ENCODE data around the gene MTM1. TPM values are rescaled to one million over a fixed set of nuclear protein-coding genes. Genes with fewer than 3 reads are reported as not detected.

Gene MTM1
- total and polyA plus RNA-seq, 2 experiments from 2014 or later, result 3.2 to 8.7 TPM

GRCh38 chrX:150573106-150573505 lies 4.7 kb downstream of the MTM1 start:
- H3K4me3 Mint-ChIP-seq, result no peak overlapping the region
- DNase-seq (ENCODE audit: low spot score) (no peak), ATAC-seq (no peak)
- Histone ChIP-seq H3K4me2 (no peak overlapping the region), H3K4me3 (no peak overlapping the region), H3K4me1 (ENCODE audit: insufficient read depth) (peaks cover 32% of the 10 kb centered on the region), H3K36me3 (ENCODE audit: insufficient read depth) (no peaks in the 10 kb centered on the region), H3K79me2 (replicated peaks; ENCODE audit: insufficient read depth) (peaks cover 36% of the 10 kb centered on the region), H3K9me2 (ENCODE audit: insufficient read depth) (no peaks in the 10 kb centered on the region), H3F3A (replicated peaks; ENCODE audit: low read depth) (no peaks in the 10 kb centered on the region), H3K27ac (ENCODE audit: low read depth) (no peak overlapping the region), H2AFZ (no peak overlapping the region), H3K27me3 (ENCODE audit: insufficient read depth) (peaks cover 11% of the 10 kb centered on the region), H4K20me1 (replicated peaks; ENCODE audit: insufficient read depth) (no peaks in the 10 kb centered on the region)
- TF ChIP-seq POLR2AphosphoS5 (IDR thresholded peaks at IDR 0.05; ENCODE audit: low read depth) (no peak), CREB1 (CRISPR knock-in tag; IDR thresholded peaks at IDR 0.05; ENCODE audit: low read depth) (no peak), ZNF114 (CRISPR knock-in tag; IDR thresholded peaks at IDR 0.05) (no peak), ETS1 (IDR thresholded peaks at IDR 0.05) (no peak), EZH2 (IDR thresholded peaks at IDR 0.05; ENCODE audit: low read depth, unreplicated experiment) (no peak), NANOG (IDR thresholded peaks at IDR 0.05; ENCODE audit: borderline replicate concordance) (no peak), JUNB (IDR thresholded peaks at IDR 0.05; ENCODE audit: unreplicated experiment) (no peak), ZNF331 (CRISPR knock-in tag; IDR thresholded peaks at IDR 0.05; ENCODE audit: low read depth) (no peak), STAT1 (IDR thresholded peaks at IDR 0.05; ENCODE audit: unreplicated experiment) (no peak), EZH2phosphoT487 (IDR thresholded peaks at IDR 0.05; ENCODE audit: unreplicated experiment) (no peak)
- TF ChIP-seq, protein P1, sequence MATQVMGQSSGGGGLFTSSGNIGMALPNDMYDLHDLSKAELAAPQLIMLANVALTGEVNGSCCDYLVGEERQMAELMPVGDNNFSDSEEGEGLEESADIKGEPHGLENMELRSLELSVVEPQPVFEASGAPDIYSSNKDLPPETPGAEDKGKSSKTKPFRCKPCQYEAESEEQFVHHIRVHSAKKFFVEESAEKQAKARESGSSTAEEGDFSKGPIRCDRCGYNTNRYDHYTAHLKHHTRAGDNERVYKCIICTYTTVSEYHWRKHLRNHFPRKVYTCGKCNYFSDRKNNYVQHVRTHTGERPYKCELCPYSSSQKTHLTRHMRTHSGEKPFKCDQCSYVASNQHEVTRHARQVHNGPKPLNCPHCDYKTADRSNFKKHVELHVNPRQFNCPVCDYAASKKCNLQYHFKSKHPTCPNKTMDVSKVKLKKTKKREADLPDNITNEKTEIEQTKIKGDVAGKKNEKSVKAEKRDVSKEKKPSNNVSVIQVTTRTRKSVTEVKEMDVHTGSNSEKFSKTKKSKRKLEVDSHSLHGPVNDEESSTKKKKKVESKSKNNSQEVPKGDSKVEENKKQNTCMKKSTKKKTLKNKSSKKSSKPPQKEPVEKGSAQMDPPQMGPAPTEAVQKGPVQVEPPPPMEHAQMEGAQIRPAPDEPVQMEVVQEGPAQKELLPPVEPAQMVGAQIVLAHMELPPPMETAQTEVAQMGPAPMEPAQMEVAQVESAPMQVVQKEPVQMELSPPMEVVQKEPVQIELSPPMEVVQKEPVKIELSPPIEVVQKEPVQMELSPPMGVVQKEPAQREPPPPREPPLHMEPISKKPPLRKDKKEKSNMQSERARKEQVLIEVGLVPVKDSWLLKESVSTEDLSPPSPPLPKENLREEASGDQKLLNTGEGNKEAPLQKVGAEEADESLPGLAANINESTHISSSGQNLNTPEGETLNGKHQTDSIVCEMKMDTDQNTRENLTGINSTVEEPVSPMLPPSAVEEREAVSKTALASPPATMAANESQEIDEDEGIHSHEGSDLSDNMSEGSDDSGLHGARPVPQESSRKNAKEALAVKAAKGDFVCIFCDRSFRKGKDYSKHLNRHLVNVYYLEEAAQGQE (IDR thresholded peaks at IDR 0.05; ENCODE audit: unreplicated experiment), result no peak
- TF ChIP-seq, protein P2, sequence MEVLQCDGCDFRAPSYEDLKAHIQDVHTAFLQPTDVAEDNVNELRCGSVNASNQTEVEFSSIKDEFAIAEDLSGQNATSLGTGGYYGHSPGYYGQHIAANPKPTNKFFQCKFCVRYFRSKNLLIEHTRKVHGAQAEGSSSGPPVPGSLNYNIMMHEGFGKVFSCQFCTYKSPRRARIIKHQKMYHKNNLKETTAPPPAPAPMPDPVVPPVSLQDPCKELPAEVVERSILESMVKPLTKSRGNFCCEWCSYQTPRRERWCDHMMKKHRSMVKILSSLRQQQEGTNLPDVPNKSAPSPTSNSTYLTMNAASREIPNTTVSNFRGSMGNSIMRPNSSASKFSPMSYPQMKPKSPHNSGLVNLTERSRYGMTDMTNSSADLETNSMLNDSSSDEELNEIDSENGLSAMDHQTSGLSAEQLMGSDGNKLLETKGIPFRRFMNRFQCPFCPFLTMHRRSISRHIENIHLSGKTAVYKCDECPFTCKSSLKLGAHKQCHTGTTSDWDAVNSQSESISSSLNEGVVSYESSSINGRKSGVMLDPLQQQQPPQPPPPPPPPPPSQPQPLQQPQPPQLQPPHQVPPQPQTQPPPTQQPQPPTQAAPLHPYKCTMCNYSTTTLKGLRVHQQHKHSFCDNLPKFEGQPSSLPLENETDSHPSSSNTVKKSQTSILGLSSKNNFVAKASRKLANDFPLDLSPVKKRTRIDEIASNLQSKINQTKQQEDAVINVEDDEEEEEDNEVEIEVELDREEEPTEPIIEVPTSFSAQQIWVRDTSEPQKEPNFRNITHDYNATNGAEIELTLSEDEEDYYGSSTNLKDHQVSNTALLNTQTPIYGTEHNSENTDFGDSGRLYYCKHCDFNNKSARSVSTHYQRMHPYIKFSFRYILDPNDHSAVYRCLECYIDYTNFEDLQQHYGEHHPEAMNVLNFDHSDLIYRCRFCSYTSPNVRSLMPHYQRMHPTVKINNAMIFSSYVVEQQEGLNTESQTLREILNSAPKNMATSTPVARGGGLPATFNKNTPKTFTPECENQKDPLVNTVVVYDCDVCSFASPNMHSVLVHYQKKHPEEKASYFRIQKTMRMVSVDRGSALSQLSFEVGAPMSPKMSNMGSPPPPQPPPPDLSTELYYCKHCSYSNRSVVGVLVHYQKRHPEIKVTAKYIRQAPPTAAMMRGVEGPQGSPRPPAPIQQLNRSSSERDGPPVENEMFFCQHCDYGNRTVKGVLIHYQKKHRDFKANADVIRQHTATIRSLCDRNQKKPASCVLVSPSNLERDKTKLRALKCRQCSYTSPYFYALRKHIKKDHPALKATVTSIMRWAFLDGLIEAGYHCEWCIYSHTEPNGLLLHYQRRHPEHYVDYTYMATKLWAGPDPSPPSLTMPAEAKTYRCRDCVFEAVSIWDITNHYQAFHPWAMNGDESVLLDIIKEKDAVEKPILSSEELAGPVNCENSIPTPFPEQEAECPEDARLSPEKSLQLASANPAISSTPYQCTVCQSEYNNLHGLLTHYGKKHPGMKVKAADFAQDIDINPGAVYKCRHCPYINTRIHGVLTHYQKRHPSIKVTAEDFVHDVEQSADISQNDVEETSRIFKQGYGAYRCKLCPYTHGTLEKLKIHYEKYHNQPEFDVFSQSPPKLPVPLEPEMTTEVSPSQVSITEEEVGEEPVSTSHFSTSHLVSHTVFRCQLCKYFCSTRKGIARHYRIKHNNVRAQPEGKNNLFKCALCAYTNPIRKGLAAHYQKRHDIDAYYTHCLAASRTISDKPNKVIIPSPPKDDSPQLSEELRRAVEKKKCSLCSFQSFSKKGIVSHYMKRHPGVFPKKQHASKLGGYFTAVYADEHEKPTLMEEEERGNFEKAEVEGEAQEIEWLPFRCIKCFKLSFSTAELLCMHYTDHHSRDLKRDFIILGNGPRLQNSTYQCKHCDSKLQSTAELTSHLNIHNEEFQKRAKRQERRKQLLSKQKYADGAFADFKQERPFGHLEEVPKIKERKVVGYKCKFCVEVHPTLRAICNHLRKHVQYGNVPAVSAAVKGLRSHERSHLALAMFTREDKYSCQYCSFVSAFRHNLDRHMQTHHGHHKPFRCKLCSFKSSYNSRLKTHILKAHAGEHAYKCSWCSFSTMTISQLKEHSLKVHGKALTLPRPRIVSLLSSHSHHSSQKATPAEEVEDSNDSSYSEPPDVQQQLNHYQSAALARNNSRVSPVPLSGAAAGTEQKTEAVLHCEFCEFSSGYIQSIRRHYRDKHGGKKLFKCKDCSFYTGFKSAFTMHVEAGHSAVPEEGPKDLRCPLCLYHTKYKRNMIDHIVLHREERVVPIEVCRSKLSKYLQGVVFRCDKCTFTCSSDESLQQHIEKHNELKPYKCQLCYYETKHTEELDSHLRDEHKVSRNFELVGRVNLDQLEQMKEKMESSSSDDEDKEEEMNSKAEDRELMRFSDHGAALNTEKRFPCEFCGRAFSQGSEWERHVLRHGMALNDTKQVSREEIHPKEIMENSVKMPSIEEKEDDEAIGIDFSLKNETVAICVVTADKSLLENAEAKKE (CRISPR knock-in tag; IDR thresholded peaks at IDR 0.05), result no peak
- TF ChIP-seq, protein P3, sequence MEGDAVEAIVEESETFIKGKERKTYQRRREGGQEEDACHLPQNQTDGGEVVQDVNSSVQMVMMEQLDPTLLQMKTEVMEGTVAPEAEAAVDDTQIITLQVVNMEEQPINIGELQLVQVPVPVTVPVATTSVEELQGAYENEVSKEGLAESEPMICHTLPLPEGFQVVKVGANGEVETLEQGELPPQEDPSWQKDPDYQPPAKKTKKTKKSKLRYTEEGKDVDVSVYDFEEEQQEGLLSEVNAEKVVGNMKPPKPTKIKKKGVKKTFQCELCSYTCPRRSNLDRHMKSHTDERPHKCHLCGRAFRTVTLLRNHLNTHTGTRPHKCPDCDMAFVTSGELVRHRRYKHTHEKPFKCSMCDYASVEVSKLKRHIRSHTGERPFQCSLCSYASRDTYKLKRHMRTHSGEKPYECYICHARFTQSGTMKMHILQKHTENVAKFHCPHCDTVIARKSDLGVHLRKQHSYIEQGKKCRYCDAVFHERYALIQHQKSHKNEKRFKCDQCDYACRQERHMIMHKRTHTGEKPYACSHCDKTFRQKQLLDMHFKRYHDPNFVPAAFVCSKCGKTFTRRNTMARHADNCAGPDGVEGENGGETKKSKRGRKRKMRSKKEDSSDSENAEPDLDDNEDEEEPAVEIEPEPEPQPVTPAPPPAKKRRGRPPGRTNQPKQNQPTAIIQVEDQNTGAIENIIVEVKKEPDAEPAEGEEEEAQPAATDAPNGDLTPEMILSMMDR (conservative IDR thresholded peaks at IDR 0.05; ENCODE audit: low read depth in 2 of 2), result no peak
- peaks cover under 1% of the 10 kb centered on the region; the same call in 2 of the 3 replicates for H3K36me3 Mint-ChIP-seq (ENCODE audit: low read depth)
- peaks cover under 1% of the 10 kb centered on the region for H3K27me3 Mint-ChIP-seq (ENCODE audit: insufficient read depth, low read depth, poor library complexity)
- no peaks in the 10 kb centered on the region for H3K9me3 Mint-ChIP-seq
- H3K27ac Mint-ChIP-seq, result no peak overlapping the region
- H3K4me1 Mint-ChIP-seq, result peaks cover 70% of the 10 kb centered on the region
